Measurements from ENCODE around the gene MYO3A. TPM values are rescaled to one million over a fixed set of nuclear protein-coding genes. Genes with fewer than 3 reads are reported as not detected.
"Not testable (repeated sequence)": the region's sequence is repeated elsewhere in the genome, so short reads cannot be mapped to it uniquely, and the experiment has no call there.

The MYO3A gene
- total and polyA plus RNA-seq, 7 donors = 0.03 to 0.32 (median 0.04) TPM; not detected in 3

DNA sequence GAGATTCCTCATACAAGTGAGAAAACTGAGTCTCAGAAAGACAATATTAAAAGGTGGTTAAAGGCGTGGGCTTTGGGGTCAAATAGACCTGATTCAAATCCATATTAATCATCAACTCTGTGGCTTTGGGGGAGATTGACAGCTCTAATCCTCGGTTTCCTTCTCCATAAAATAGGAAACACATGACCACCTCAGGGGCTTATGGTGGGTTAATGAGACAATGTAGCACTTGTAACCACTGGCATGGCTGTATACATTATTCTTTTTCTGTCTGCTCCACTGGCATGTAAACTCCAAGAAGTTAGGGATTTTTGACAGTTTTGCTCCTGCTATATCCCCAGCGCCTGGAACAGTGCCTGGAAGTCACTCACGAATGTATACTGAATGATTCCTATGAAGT is 161.8 kb downstream of the MYO3A start:
- ATAC-seq (no peak), DNase-seq (no peak)
- H3K27me3 ChIP-seq (ENCODE audit: insufficient read depth in 3 of 3, low read length in 2 of 3) = no peaks in the 10 kb centered on the region
- TF ChIP-seq, protein P1, sequence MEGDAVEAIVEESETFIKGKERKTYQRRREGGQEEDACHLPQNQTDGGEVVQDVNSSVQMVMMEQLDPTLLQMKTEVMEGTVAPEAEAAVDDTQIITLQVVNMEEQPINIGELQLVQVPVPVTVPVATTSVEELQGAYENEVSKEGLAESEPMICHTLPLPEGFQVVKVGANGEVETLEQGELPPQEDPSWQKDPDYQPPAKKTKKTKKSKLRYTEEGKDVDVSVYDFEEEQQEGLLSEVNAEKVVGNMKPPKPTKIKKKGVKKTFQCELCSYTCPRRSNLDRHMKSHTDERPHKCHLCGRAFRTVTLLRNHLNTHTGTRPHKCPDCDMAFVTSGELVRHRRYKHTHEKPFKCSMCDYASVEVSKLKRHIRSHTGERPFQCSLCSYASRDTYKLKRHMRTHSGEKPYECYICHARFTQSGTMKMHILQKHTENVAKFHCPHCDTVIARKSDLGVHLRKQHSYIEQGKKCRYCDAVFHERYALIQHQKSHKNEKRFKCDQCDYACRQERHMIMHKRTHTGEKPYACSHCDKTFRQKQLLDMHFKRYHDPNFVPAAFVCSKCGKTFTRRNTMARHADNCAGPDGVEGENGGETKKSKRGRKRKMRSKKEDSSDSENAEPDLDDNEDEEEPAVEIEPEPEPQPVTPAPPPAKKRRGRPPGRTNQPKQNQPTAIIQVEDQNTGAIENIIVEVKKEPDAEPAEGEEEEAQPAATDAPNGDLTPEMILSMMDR (IDR thresholded peaks at IDR 0.05) = no peak
- WGBS, 3 donors = 48 to 58% (median 53%) methylated on average over 4 of the region's 4 CpGs
- H3K27ac ChIP-seq = no peak overlapping the region
- H3K4me3 ChIP-seq = no peak overlapping the region
- no peaks in the 10 kb centered on the region for H3K36me3 ChIP-seq (ENCODE audit: insufficient read depth in 1 of 2, low read depth in 1 of 2)
- intact Hi-C loops (cut with DNase I) = no loop called here
- H3K9me3 ChIP-seq = peaks cover 3% of the 10 kb centered on the region
- no peaks in the 10 kb centered on the region for H3K4me1 ChIP-seq

DNA sequence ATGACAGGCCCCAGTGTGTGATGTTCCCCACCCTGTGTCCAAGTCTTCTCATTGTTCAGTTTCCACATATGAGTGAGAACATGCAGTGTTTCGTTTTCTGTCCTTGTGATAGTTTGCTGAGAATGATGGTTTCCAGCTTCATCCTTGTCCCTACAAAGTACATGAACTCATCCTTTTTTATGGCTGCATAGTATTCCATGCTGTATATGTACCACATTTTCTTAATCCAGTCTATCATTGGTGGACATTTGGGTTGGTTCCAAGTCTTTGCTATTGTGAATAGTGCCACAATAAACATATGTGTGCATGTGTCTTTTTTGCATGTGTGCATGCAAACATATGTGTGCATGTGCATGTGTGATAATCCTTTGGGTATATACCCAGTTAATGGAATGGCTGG is 163.5 kb downstream of the MYO3A start:
- 71 to 88% (median 79%) methylated on average over 1 of the region's 1 CpG for WGBS, 3 donors
- DNase-seq; H3K4me3 ChIP-seq; H3K27ac ChIP-seq; H3K36me3 ChIP-seq (ENCODE audit: insufficient read depth in 1 of 2, low read depth in 1 of 2); intact Hi-C loops (cut with DNase I); ATAC-seq; H3K27me3 ChIP-seq (ENCODE audit: insufficient read depth in 3 of 3, low read length in 2 of 3); H3K9me3 ChIP-seq; H3K4me1 ChIP-seq: not testable (repeated sequence)

DNA sequence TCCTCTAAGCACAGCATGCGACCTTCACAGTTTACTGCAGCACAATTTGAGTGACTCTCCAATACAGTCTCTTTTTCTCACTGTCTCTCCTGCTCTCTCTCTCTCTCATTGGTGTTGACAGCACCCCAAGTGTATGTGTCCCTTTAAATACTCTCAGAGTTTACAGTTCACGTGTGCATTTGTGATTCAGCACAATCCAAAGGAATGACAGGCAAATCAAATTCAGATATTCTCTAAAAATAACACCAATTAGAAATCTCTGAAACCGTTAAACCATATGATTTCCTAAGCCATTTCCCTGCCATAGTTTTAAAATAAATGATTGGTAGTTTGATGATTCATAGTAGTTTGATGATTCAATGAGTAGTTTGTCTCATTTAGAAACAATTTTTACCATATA is 178.5 kb downstream of the MYO3A start:
- DNase-seq (no peak), ATAC-seq (no peak)
- H3K9me3 ChIP-seq = no peaks in the 10 kb centered on the region
- WGBS, 3 donors = 46 to 62% (median 60%) methylated on average over 3 of the region's 3 CpGs
- H3K27me3 ChIP-seq (ENCODE audit: insufficient read depth in 3 of 3, low read length in 2 of 3) = no peaks in the 10 kb centered on the region
- H3K4me3 ChIP-seq = no peak overlapping the region
- TF ChIP-seq, protein P1 (IDR thresholded peaks at IDR 0.05) = no peak
- H3K36me3 ChIP-seq (ENCODE audit: insufficient read depth in 1 of 2, low read depth in 1 of 2) = no peaks in the 10 kb centered on the region
- intact Hi-C loops (cut with DNase I) = no loop called here
- H3K27ac ChIP-seq = no peak overlapping the region
- H3K4me1 ChIP-seq = no peaks in the 10 kb centered on the region

DNA sequence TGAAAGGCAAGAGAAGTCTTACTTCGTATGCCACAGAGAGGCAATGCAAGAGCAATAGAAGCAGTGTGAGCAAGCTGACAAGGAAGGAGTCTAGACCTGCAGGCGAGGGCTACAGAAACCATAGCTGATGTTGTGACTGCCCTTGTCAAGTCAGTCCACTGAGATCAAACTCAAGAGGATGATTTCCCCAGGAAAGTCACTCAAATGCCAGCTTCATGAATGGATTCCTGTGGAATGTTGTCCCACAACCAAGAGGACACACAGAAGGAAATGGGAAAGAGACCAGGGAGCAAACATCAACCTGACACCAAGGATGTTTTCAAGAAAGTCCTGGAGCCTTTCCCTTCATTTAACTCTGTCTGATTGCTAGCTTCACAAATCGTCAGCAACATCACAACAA is 204.6 kb downstream of the MYO3A start:
- Histone ChIP-seq H3K36me3 (ENCODE audit: insufficient read depth in 1 of 2, low read depth in 1 of 2) (no peaks in the 10 kb centered on the region), H3K27ac (no peak overlapping the region), H3K27me3 (ENCODE audit: insufficient read depth in 3 of 3, low read length in 2 of 3) (no peaks in the 10 kb centered on the region), H3K9me3 (no peaks in the 10 kb centered on the region), H3K4me1 (no peaks in the 10 kb centered on the region), H3K4me3 (no peak overlapping the region)
- WGBS, 3 donors = 74 to 78% (median 75%) methylated on average over 3 of the region's 3 CpGs
- DNase-seq (no peak), ATAC-seq (no peak)
- intact Hi-C loops (cut with DNase I) = no loop called here
- TF ChIP-seq, protein P1 (IDR thresholded peaks at IDR 0.05) = no peak

DNA sequence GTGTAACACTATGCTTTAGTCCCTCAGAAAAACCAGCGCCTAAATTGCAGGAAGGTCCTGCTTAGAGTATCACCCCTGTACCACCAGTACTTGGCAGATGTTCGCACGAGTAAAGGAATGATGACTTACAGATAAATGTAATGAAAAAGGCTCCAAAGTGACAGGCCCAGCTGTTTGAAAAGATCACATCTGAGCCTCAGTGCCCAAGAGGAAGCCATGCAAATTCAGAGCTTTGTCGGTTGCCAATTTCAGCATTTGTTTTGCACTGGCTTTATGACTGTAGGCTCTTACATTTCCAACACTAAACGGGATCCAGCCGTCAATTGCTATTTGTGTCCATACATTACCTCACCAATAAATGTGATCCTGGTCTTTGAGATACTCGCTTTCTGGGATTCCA is 222.0 kb downstream of the MYO3A start:
- DNase-seq (no peak), ATAC-seq (no peak)
- intact Hi-C loops (cut with DNase I) = no loop called here
- WGBS, 3 donors = 24 to 29% (median 27%) methylated on average over 7 of the region's 7 CpGs
- no peaks in the 10 kb centered on the region for H3K27me3 ChIP-seq (ENCODE audit: insufficient read depth in 3 of 3, low read length in 2 of 3)
- no peaks in the 10 kb centered on the region for H3K9me3 ChIP-seq
- no peaks in the 10 kb centered on the region for H3K36me3 ChIP-seq (ENCODE audit: insufficient read depth in 1 of 2, low read depth in 1 of 2)
- H3K4me1 ChIP-seq = no peaks in the 10 kb centered on the region
- no peak overlapping the region for H3K27ac ChIP-seq
- TF ChIP-seq, protein P1 (IDR thresholded peaks at IDR 0.05) = no peak
- no peak overlapping the region for H3K4me3 ChIP-seq
